Inflammatory macrophage treated with lipopolysaccharide for 4 hours (primary cell): ENCODE results near the gene EEF1A1.

Experiments
- DNase-seq: peaks from one replicate; pipeline ENCODE4 v3.0.0-alpha.2; 2020

EEF1A1 gene

GRCh38 chr6:73504160-73504559, 16.7 kb downstream of the EEF1A1 start:
- DNase-seq = no peak

DNA sequence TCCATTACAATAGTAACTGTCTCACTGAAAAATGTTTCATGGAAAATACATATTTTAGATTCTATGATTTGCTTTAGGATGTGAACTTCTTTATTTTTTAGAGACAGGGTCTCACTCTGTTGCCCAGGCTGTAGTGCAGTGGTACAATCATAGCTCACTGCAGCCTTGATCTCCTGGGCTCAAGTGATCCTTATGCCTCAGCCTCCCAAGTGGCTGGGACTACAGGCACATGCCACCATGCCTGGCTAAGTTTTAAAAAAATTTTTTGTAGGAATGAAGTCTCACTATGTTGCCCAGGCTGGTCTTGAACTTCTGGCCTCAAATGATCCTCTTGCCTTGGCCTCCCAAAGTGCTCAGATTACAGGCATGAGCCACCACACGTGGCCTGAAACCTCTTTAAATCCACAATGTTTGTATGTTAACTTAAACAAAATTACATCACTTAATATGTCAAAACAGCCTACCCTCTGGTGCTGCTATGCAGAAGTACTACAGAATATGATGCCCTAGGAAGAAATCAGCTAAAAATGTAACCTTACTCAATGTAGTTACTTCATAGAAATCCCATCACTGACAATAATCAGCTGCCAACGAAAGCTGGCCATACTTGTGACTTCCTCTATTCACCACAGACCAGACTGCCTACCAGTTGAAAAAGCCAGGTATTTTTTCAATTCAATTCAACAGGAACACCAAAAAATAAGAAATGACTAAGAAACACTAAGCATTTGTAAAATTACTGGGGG, 17.6 kb downstream of the EEF1A1 start:
- DNase-seq = peak; percentile 91

GRCh38 chr6:73497915-73498314, 22.9 kb downstream of the EEF1A1 start:
- DNase-seq = no peak

DNA sequence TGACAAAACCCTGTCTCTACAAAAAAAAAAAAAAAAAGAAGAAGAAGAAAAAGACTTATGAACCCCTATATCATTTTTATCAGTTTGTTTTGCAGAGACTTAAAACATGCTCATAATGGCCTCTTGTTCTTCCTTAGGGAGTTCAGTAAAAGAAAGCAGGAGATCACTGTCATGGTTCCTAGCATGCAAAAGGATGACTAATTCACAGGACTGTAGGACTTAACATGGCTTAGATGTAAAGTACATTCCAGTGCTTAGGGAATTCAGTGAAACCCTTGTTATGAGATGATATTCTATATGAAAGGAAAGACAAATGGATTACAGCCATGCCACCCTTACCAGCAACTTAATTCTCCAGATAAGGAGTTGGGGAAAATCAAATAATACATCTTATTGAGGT, 29.5 kb downstream of the EEF1A1 start:
- DNase-seq = no peak

DNA sequence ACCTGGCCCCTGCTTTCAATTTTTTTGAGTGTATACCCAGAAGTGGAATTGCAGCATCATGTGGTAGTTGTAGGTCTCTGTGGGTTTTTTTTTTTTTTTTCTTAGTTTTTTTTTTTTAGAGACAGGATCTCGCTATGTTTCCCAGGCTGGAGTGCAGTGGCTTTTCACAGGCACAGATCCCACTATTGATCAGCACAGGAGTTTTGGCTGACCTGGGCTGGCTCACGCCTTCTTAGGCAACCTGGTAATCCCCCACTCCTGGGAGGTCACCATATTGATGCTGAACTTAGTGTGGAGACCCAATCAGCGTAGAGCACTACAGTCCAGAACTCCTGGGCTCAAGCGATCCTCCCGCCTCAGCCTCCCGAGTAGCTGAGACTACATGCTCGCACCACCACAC, 33.4 kb downstream of the EEF1A1 start:
- DNase-seq = no peak

GRCh38 chr6:73484438-73484837, 36.4 kb downstream of the EEF1A1 start:
- no peak for DNase-seq

GRCh38 chr6:73481969-73482368, 38.9 kb downstream of the EEF1A1 start:
- DNase-seq = no peak

DNA sequence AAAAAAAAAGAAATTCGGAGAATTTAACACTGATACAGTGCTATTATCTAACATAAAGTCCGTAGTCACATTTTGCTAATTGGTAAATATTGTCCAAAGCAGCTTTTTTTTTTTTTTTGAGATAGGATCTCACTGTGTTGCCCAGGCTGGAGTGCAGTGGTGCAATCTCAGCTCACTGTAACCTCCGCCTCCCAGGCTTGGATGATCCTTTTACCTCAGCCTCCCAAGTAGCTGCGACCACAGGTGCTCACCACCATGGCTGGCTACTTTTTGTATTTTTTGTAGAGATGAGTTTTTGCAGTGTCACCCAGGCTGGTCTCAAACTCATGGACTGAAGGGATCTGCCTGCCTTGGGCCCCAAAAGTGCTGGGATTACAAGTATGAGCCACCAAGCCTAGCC, 43.4 kb downstream of the EEF1A1 start:
- DNase-seq = no peak

DNA sequence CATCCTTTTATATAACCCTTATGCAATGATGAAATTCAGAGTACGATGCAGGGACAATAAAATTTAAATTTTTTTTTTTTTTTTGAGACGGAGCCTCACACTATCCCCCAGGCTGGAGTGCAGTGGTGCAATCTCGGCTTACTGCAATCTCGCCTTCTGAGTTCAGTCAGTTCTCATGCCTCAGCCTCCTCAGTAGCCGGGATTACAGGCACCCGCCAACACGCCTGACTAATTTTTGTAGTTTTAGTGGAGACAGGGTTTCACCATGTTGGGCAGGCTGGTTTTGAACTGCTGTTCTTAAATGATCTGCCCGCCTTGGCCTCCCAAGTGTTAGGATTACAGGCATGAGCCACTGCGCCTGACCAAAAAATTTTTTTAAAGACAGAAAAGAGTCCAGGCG, 44.1 kb downstream of the EEF1A1 start:
- DNase-seq = no peak

DNA sequence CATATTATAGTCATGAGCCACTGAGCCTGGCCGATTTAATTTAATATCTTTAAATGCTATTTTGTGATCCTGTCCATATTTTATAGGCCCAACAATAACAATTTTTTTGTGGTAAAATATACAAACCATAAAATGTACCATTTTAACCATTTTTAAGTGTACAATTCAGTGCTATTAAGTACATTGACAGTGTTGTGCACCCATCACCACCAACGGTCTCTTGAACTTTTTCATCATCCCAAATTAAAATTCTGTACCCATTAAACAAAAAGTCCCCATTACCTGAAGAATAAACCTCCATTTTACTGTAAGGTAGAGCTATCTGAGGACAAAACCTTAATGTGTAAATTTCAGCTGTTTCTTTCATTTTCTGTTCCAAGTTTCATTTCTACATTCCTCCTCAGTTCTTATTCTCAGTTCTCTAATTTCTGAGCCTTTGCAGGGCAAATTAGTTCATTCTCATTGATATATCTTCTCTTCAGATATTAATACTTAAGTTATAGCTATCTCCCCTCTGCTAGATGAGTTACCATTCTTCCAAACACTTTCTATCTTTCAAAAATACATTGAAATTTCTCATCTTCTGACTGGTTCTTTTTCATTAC, 49.0 kb downstream of the EEF1A1 start:
- peak; percentile 82 for DNase-seq
